PC-9 (cell line): Measurements from ENCODE around the gene DCUN1D1. TPM values are rescaled to one million over a fixed set of nuclear protein-coding genes. Genes with fewer than 3 reads are reported as not detected.
A peak's percentile ranks its signal among the peaks of the same experiment; 100 is the strongest.

ENCODE experiments used
- BruUV-seq: library from RNA; stranded (reverse); fragments of 400-500 nt; replicated peaks from 2 replicates; lab custom pipeline; 2021; lab: Mats Ljungman, UMichigan
- CTCF ChIA-PET: fragments of 300-600 bp; sonication (Branson Sonifier 250); formaldehyde crosslinking; loops from one replicate; lab custom pipeline; 2022; ENCODE audit warnings: antibody characterized with exemption; lab: Charles Lee
- POLR2A ChIA-PET: fragments of 300-600 bp; sonication (Branson Sonifier 250); formaldehyde crosslinking; loops from one replicate; lab custom pipeline; 2022; ENCODE audit warnings: antibody characterized with exemption; ENCODE audit not compliant: unreplicated experiment; lab: Charles Lee
- DNase-seq, 2 experiments: peaks; one replicate each; pipeline versions ENCODE4 v3.0.0 to v3.0.0-alpha.2; 2015 to 2022; ENCODE audit warnings: mixed read lengths in 1 of 2
- H2AFZ ChIP-seq: fragments of 200-600 bp; sonication (generic); 2 replicates; pipeline ENCODE4 v1.8.1; 2017; ENCODE audit warnings: antibody characterized with exemption
- H3F3A ChIP-seq: fragments of 200-600 bp; sonication (generic); 2 replicates; pipeline ENCODE4 v1.8.1; 2017; ENCODE audit warnings: antibody characterized with exemption, mild to moderate bottlenecking, low read depth; ENCODE audit not compliant: insufficient read depth
- H3K27ac ChIP-seq: fragments of 200-600 bp; sonication (generic); 2 replicates; pipeline ENCODE4 v1.6.1; 2016; ENCODE audit warnings: mixed run types
- H3K27me3 ChIP-seq: fragments of 200-600 bp; sonication (generic); 2 replicates; pipeline ENCODE4 v1.6.1; 2016; ENCODE audit warnings: low read depth, mixed run types; ENCODE audit not compliant: insufficient read depth
- H3K36me3 ChIP-seq: fragments of 200-600 bp; sonication (generic); 2 replicates; pipeline ENCODE4 v1.6.1; 2016; ENCODE audit warnings: low read depth, mixed run types
- H3K4me1 ChIP-seq: fragments of 200-600 bp; sonication (generic); replicated peaks from 2 replicates; pipeline ENCODE4 v1.6.1; 2016; ENCODE audit warnings: mixed run types; ENCODE audit not compliant: insufficient read depth
- H3K4me2 ChIP-seq: fragments of 200-600 bp; sonication (generic); 2 replicates; pipeline ENCODE4 v1.6.1; 2017; ENCODE audit warnings: mixed run types
- H3K4me3 ChIP-seq: fragments of 200-600 bp; sonication (generic); 2 replicates; pipeline ENCODE4 v1.6.1; 2016; ENCODE audit warnings: mixed run types
- H3K79me2 ChIP-seq: fragments of 200-600 bp; sonication (generic); 2 replicates; pipeline ENCODE4 v1.6.1; 2017; ENCODE audit warnings: low read depth, mixed run types
- H3K9me2 ChIP-seq: fragments of 200-600 bp; sonication (generic); 2 replicates; pipeline ENCODE4 v1.8.1; 2017; ENCODE audit warnings: mild to moderate bottlenecking; ENCODE audit not compliant: insufficient read depth
- H3K9me3 ChIP-seq: fragments of 200-600 bp; sonication (generic); 2 replicates; pipeline ENCODE4 v1.8.1; 2016; ENCODE audit warnings: low read depth; ENCODE audit not compliant: insufficient read depth
- H4K20me1 ChIP-seq: fragments of 200-600 bp; sonication (generic); 2 replicates; pipeline ENCODE4 v1.8.1; 2017; ENCODE audit not compliant: insufficient read depth
- CTCF ChIP-seq: fragments of 200-600 bp; sonication (generic); conservative IDR thresholded peaks from 2 replicates; pipeline ENCODE4 v1.6.1; 2017; ENCODE audit warnings: mixed run types, antibody characterized with exemption, mild to moderate bottlenecking, moderate library complexity
- EZH2 ChIP-seq: fragments of 200-600 bp; sonication (generic); IDR thresholded peaks from 2 replicates; pipeline ENCODE4 v1.8.0; 2017; ENCODE audit warnings: antibody characterized with exemption, low read depth
- intact Hi-C: fragments of 100-400 bp; cut with micrococcal nuclease; formaldehyde crosslinking; loops from one replicate; pipeline ENCODE4 v1.10.0; 2022; ENCODE audit not compliant: unreplicated experiment
- total RNA-seq: library from RNA; stranded (reverse); gene quantifications from 2 replicates; pipeline ENCODE4 v1.2.3, GENCODE V29; 2021

DCUN1D1 gene
- total RNA-seq, 1 experiment from 2014 or later = 93.5 TPM

GRCh38 chr3:182957676-182958266 is 22.6 kb downstream of the DCUN1D1 start:
- Histone ChIP-seq H3F3A (no peaks in the 10 kb centered on the region; the same call in 1 of the 2 replicates), H3K27ac (no peak overlapping the region), H3K79me2 (peaks cover 17% of the 10 kb centered on the region; the same call in 1 of the 2 replicates), H2AFZ (no peak overlapping the region), H3K9me2 (no peaks in the 10 kb centered on the region), H4K20me1 (no peaks in the 10 kb centered on the region), H3K27me3 (no peaks in the 10 kb centered on the region), H3K36me3 (peaks cover 49% of the 10 kb centered on the region), H3K4me3 (no peak overlapping the region), H3K4me1 (no peaks in the 10 kb centered on the region), H3K9me3 (no peaks in the 10 kb centered on the region), H3K4me2 (no peak overlapping the region)
- POLR2A ChIA-PET = interaction anchor here (0.7 kb wide), 1 partner anchor 12 kb away, joined by 3 read pairs; no protein-coding TSS in a partner anchor
- TF ChIP-seq EZH2 (no peak), CTCF (no peak)
- no peak for DNase-seq
- CTCF ChIA-PET = no interaction called here
- BruUV-seq = TSS peak; percentile 2
- intact Hi-C loops = no loop called here

GRCh38 chr3:182957226-182957625 is 23.1 kb downstream of the DCUN1D1 start:
- Histone ChIP-seq H4K20me1 (no peaks in the 10 kb centered on the region), H3K79me2 (peaks cover 17% of the 10 kb centered on the region; the same call in 1 of the 2 replicates), H3K9me2 (no peaks in the 10 kb centered on the region), H3K27ac (no peak overlapping the region), H3K4me2 (no peak overlapping the region), H3K9me3 (no peaks in the 10 kb centered on the region), H3F3A (no peaks in the 10 kb centered on the region; the same call in 1 of the 2 replicates), H3K4me3 (no peak overlapping the region), H3K4me1 (no peaks in the 10 kb centered on the region), H3K36me3 (peaks cover 46% of the 10 kb centered on the region), H2AFZ (no peak overlapping the region), H3K27me3 (no peaks in the 10 kb centered on the region)
- ChIA-PET CTCF (no interaction called here), POLR2A (interaction anchor here (0.7 kb wide), 1 partner anchor 13 kb away, joined by 3 read pairs; no protein-coding TSS in a partner anchor)
- TF ChIP-seq EZH2 = no peak
- no peak for TF ChIP-seq CTCF
- no peak for DNase-seq
- BruUV-seq = no TSS peak
- intact Hi-C loops = no loop called here

- POLR2A ChIA-PET = interaction anchor here (0.6 kb wide), 1 partner anchor 335 kb away, joined by 9 read pairs; no protein-coding TSS in a partner anchor
- no peak for TF ChIP-seq EZH2
- TF ChIP-seq CTCF = no peak
- H3K9me3 ChIP-seq = no peaks in the 10 kb centered on the region
- intact Hi-C loops = no loop called here
- no peaks in the 10 kb centered on the region for H3K4me1 ChIP-seq
- H3K27ac ChIP-seq = no peak overlapping the region
- H3K79me2 ChIP-seq = peaks cover 4% of the 10 kb centered on the region; the same call in 1 of the 2 replicates
- H2AFZ ChIP-seq = no peak overlapping the region
- no peaks in the 10 kb centered on the region for H3K9me2 ChIP-seq
- CTCF ChIA-PET = no interaction called here
- no peak overlapping the region for H3K4me2 ChIP-seq
- no peak for DNase-seq
- H4K20me1 ChIP-seq = no peaks in the 10 kb centered on the region
- peaks cover 27% of the 10 kb centered on the region for H3K36me3 ChIP-seq
- TSS peak; percentile 3 for BruUV-seq
- no peak overlapping the region for H3K4me3 ChIP-seq
- H3K27me3 ChIP-seq = no peaks in the 10 kb centered on the region
- H3F3A ChIP-seq = no peaks in the 10 kb centered on the region
These were observed 25.6 kb downstream of the DCUN1D1 start for GRCh38 chr3:182954553-182955235.
